ENCODE measurements around the gene CELF2.

Gene CELF2

DNA sequence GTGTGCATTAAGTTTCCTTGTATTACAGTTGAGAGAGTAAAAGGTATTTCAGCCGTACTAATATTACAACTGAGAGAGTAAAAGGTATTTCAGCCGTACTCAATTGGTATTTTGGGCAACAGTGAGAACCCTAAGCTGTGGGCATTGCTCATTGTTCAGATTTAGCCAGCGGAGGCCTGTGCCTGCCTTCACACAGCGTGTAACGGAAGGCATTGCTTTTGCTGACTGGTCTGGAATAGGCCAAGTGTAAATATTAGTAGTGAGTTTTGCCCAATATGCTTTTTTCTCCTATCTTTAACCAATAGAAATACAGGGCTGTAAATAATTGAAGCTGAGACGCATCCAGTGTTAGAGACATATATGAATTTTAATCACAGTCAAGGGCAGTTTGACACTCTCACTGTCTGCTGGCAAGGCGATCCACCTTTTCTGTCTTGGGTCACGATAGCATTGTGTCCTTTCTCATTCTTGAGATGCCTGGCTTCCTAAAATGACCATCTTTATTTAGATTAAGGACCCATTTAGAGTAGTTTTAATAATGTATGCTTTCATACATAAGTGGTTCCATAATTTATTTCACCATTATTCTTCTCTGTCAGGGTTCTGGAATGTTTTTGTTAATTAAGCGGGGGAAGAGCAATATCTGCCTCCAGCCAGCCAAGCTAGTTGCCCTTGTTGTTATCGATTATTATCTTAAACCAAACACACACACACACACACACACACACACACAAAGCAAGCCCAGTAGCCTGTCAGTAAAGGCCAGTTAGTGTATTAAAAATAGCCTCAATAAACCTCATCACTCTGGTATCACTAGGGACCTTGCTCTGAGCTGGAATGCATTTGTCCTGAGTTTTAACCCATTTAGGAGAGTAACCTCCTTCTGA is 130.7 kb downstream of the CELF2 start:
- no peak for DNase-seq
- TF ChIP-seq, protein P1, sequence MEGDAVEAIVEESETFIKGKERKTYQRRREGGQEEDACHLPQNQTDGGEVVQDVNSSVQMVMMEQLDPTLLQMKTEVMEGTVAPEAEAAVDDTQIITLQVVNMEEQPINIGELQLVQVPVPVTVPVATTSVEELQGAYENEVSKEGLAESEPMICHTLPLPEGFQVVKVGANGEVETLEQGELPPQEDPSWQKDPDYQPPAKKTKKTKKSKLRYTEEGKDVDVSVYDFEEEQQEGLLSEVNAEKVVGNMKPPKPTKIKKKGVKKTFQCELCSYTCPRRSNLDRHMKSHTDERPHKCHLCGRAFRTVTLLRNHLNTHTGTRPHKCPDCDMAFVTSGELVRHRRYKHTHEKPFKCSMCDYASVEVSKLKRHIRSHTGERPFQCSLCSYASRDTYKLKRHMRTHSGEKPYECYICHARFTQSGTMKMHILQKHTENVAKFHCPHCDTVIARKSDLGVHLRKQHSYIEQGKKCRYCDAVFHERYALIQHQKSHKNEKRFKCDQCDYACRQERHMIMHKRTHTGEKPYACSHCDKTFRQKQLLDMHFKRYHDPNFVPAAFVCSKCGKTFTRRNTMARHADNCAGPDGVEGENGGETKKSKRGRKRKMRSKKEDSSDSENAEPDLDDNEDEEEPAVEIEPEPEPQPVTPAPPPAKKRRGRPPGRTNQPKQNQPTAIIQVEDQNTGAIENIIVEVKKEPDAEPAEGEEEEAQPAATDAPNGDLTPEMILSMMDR (IDR thresholded peaks at IDR 0.05; ENCODE audit: low read depth, low read length), result no peak
- Histone ChIP-seq H3K4me3 (ENCODE audit: low read depth, low read length) (no peak overlapping the region), H3K36me3 (no peaks in the 10 kb centered on the region), H3K9me3 (no peaks in the 10 kb centered on the region), H3K4me1 (no peaks in the 10 kb centered on the region), H3K27me3 (no peaks in the 10 kb centered on the region)

DNA sequence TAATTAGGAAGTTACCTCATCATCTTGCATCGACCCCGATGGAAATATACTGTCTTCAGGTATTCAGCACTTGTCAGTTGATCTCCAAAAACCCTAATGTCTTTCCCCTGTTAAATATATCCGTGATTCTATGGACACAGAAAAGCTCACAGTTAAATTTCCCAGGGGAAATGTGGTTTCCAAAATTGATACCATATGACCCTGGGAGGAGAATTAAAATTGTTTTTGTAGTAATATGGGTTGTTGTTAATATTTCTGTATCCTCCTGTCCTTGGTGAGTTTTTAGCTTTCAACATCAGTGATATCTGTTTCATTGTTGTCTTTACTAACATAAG is 132.1 kb downstream of the CELF2 start:
- Histone ChIP-seq H3K27me3 (no peaks in the 10 kb centered on the region), H3K36me3 (no peaks in the 10 kb centered on the region), H3K9me3 (no peaks in the 10 kb centered on the region), H3K4me3 (ENCODE audit: low read depth, low read length) (no peak overlapping the region), H3K4me1 (no peaks in the 10 kb centered on the region)
- DNase-seq, result no peak
- TF ChIP-seq, protein P1 (IDR thresholded peaks at IDR 0.05; ENCODE audit: low read depth, low read length), result no peak

DNA sequence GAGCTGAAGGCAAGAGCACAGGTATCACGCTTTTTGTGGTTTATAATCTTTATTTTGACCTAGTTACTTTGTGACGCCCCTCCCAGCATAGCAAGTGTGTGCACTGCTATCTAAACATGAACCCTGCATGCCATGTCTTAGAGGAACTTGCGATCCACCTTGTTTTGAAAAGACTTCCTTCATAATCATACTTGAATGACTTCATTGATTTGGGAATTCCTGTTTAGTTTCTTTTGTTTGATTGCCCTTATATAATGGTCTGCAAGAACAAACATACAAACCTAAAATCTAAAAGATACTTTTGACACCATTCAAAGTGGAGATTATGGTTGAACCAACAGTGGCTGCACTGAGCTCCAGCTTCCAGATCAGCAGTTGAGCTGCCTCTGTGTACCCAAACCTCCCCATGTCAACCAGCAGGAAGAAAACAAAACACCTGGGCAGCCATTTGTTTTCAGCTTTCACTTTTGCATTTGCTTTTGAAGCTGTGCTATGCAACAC is 132.6 kb downstream of the CELF2 start:
- DNase-seq, result no peak
- Histone ChIP-seq H3K9me3 (no peaks in the 10 kb centered on the region), H3K4me1 (no peaks in the 10 kb centered on the region), H3K4me3 (ENCODE audit: low read depth, low read length) (no peak overlapping the region), H3K36me3 (no peaks in the 10 kb centered on the region), H3K27me3 (no peaks in the 10 kb centered on the region)
- TF ChIP-seq, protein P1 (IDR thresholded peaks at IDR 0.05; ENCODE audit: low read depth, low read length), result no peak

DNA sequence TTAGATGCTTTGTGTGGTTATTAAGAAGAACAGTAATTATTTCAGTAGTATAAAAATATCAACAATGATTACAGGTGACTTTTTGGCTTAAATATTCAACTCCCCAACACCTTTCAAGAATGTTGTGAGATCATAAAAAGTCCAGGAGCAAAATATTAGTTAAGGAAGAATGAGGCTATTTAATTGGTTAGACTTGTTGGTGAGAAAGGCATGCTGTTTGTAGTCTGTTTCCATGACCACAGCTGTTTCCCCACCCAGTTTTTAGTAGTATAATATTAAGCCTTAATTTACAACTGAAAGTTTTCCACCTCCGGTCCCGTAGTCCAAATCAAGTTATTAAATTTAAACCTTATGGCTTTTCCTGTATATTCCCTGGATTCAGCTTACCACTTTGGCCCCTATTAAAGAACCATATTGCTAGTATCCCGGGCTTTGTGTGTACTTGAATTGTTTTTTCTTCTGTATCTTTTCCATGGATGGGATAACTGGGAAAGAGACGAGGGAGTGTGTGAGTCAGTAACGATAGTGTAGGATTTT is 133.3 kb downstream of the CELF2 start:
- DNase-seq, result no peak
- no peaks in the 10 kb centered on the region for H3K4me1 ChIP-seq
- no peaks in the 10 kb centered on the region for H3K9me3 ChIP-seq
- H3K36me3 ChIP-seq, result no peaks in the 10 kb centered on the region
- no peak overlapping the region for H3K4me3 ChIP-seq (ENCODE audit: low read depth, low read length)
- no peaks in the 10 kb centered on the region for H3K27me3 ChIP-seq
- TF ChIP-seq, protein P1 (IDR thresholded peaks at IDR 0.05; ENCODE audit: low read depth, low read length), result no peak

DNA sequence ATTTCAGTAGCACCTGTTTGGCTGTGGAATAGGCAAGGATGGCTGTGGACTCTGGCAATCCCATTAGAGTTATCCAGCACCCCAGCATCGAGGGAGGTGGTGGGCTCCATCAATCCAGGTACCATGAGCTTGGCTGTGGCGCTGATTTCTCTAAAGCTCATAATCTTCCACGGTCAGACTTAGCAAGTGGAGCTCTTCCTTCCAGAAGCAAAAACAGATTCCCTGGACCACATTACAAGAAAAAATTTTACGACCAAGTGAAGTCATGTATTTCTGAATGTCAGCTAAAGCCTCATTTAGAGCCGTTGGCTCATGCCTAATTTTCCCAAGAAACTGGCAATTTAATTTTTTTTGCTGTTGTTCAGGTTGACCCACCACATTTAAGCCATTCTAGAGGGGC is 135.1 kb downstream of the CELF2 start:
- H3K4me1 ChIP-seq, result no peaks in the 10 kb centered on the region
- TF ChIP-seq, protein P1 (IDR thresholded peaks at IDR 0.05; ENCODE audit: low read depth, low read length), result no peak
- no peaks in the 10 kb centered on the region for H3K36me3 ChIP-seq
- no peaks in the 10 kb centered on the region for H3K9me3 ChIP-seq
- no peaks in the 10 kb centered on the region for H3K27me3 ChIP-seq
- no peak for DNase-seq
- H3K4me3 ChIP-seq (ENCODE audit: low read depth, low read length), result no peak overlapping the region

DNA sequence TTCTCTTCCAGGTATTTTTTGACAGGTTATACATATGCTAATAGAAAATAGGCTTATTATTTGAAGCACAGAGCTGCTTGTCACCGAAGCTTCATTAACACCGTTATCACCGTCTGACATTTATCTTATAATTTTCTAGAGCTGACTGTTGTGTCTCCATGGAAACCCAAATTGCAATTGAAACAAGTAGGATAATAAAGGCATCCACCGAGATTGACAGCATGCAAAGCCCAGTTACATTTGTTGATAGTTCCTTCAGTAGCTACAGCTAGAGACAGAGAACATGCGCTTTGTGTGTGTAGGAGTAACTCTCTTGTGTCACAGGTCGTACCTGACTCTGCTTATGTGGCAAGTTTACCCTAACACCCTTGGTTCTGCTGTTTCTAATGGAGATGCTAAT is 135.6 kb downstream of the CELF2 start:
- Histone ChIP-seq H3K9me3 (no peaks in the 10 kb centered on the region), H3K36me3 (no peaks in the 10 kb centered on the region), H3K4me1 (no peaks in the 10 kb centered on the region), H3K27me3 (no peaks in the 10 kb centered on the region), H3K4me3 (ENCODE audit: low read depth, low read length) (no peak overlapping the region)
- TF ChIP-seq, protein P1 (IDR thresholded peaks at IDR 0.05; ENCODE audit: low read depth, low read length), result no peak
- DNase-seq, result no peak

Measured in BE2C (cell line).